Measurements from ENCODE around the gene SLC26A9.

SLC26A9 gene

DNA sequence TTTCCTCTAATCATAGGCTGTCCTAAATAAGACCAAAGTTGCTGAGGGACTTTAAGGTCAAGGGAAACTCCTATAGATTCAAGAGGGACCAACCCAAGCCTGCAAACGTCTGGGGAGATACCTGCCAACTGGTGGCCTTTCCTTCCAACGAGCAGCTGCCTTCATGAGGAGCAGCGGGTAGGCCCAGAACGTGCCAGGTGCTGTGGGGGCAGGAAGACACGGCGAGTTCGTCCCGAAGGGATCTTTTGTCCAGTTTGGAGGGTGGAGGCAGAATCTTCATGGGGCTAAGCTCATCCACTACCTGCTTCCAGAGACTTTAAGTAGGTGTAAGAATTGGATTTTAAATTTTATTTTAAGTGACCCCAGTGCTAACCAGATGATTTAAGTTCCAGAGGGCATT is 26.0 kb upstream of the SLC26A9 start:
- Histone ChIP-seq H3K4me3 (ENCODE audit: low read depth, low read length) (no peak overlapping the region), H3K27ac (ENCODE audit: extremely low read depth, low read depth, low read length) (no peak overlapping the region), H3K9me3 (ENCODE audit: control insufficient read depth, insufficient read depth, low read depth, low read length) (no peaks in the 10 kb centered on the region), H3K36me3 (ENCODE audit: control insufficient read depth in 2 of 2, insufficient read depth in 1 of 2, low read length in 2 of 2) (no peaks in the 10 kb centered on the region), H3K4me1 (ENCODE audit: control insufficient read depth, insufficient read depth, low read length) (no peaks in the 10 kb centered on the region)
- ChIA-PET CTCF (interaction anchor here (3.4 to 4.5 kb wide), 2 partner anchors 9 to 50 kb away, joined by 29 to 39 read pairs; no protein-coding TSS in a partner anchor), POLR2A (no interaction called here)
- no peak for TF ChIP-seq ZSCAN30 (tag by site-specific recombination; IDR thresholded peaks at IDR 0.05)
- TF ChIP-seq KLF7 (tag by site-specific recombination; IDR thresholded peaks at IDR 0.05; ENCODE audit: borderline replicate concordance): no peak
- TF ChIP-seq BCL11B (tag by site-specific recombination; IDR thresholded peaks at IDR 0.05; ENCODE audit: low read depth): no peak

GRCh38 chr1:205967554-205968335 is 24.5 kb upstream of the SLC26A9 start:
- ChIA-PET CTCF (interaction anchor here (0.6 to 3.4 kb wide), 3 partner anchors 10 to 146 kb away, joined by 3 to 29 read pairs (median 3); no protein-coding TSS in a partner anchor), POLR2A (no interaction called here)
- H3K4me1 ChIP-seq (ENCODE audit: control insufficient read depth, insufficient read depth, low read length): no peaks in the 10 kb centered on the region
- TF ChIP-seq, protein P1, sequence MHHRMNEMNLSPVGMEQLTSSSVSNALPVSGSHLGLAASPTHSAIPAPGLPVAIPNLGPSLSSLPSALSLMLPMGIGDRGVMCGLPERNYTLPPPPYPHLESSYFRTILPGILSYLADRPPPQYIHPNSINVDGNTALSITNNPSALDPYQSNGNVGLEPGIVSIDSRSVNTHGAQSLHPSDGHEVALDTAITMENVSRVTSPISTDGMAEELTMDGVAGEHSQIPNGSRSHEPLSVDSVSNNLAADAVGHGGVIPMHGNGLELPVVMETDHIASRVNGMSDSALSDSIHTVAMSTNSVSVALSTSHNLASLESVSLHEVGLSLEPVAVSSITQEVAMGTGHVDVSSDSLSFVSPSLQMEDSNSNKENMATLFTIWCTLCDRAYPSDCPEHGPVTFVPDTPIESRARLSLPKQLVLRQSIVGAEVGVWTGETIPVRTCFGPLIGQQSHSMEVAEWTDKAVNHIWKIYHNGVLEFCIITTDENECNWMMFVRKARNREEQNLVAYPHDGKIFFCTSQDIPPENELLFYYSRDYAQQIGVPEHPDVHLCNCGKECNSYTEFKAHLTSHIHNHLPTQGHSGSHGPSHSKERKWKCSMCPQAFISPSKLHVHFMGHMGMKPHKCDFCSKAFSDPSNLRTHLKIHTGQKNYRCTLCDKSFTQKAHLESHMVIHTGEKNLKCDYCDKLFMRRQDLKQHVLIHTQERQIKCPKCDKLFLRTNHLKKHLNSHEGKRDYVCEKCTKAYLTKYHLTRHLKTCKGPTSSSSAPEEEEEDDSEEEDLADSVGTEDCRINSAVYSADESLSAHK (tag by site-specific recombination; IDR thresholded peaks at IDR 0.05): no peak
- TF ChIP-seq, protein P2, sequence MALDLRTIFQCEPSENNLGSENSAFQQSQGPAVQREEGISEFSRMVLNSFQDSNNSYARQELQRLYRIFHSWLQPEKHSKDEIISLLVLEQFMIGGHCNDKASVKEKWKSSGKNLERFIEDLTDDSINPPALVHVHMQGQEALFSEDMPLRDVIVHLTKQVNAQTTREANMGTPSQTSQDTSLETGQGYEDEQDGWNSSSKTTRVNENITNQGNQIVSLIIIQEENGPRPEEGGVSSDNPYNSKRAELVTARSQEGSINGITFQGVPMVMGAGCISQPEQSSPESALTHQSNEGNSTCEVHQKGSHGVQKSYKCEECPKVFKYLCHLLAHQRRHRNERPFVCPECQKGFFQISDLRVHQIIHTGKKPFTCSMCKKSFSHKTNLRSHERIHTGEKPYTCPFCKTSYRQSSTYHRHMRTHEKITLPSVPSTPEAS (tag by site-specific recombination; IDR thresholded peaks at IDR 0.05): no peak
- TF ChIP-seq GLIS1 (tag by site-specific recombination; IDR thresholded peaks at IDR 0.05): no peak
- TF ChIP-seq ZNF214 (tag by site-specific recombination; IDR thresholded peaks at IDR 0.05; ENCODE audit: borderline replicate concordance): no peak
- TF ChIP-seq, protein P3, sequence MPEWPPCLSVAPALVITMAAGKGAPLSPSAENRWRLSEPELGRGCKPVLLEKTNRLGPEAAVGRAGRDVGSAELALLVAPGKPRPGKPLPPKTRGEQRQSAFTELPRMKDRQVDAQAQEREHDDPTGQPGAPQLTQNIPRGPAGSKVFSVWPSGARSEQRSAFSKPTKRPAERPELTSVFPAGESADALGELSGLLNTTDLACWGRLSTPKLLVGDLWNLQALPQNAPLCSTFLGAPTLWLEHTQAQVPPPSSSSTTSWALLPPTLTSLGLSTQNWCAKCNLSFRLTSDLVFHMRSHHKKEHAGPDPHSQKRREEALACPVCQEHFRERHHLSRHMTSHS (tag by site-specific recombination; IDR thresholded peaks at IDR 0.05): no peak
- TF ChIP-seq ZSCAN23 (tag by site-specific recombination; IDR thresholded peaks at IDR 0.05): no peak
- TF ChIP-seq ZNF664 (tag by site-specific recombination; IDR thresholded peaks at IDR 0.05): no peak
- TF ChIP-seq HOXD13 (CRISPR knock-in tag; IDR thresholded peaks at IDR 0.05; ENCODE audit: borderline replicate concordance): no peak
- TF ChIP-seq ZNF645 (tag by site-specific recombination; IDR thresholded peaks at IDR 0.05): no peak
- TF ChIP-seq, protein P4, sequence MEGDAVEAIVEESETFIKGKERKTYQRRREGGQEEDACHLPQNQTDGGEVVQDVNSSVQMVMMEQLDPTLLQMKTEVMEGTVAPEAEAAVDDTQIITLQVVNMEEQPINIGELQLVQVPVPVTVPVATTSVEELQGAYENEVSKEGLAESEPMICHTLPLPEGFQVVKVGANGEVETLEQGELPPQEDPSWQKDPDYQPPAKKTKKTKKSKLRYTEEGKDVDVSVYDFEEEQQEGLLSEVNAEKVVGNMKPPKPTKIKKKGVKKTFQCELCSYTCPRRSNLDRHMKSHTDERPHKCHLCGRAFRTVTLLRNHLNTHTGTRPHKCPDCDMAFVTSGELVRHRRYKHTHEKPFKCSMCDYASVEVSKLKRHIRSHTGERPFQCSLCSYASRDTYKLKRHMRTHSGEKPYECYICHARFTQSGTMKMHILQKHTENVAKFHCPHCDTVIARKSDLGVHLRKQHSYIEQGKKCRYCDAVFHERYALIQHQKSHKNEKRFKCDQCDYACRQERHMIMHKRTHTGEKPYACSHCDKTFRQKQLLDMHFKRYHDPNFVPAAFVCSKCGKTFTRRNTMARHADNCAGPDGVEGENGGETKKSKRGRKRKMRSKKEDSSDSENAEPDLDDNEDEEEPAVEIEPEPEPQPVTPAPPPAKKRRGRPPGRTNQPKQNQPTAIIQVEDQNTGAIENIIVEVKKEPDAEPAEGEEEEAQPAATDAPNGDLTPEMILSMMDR (tag by site-specific recombination; IDR thresholded peaks at IDR 0.05): no peak
- TF ChIP-seq ZFP37 (tag by site-specific recombination; IDR thresholded peaks at IDR 0.05): no peak
- TF ChIP-seq ZNF596 (tag by site-specific recombination; IDR thresholded peaks at IDR 0.05): no peak
- no peak for TF ChIP-seq KLF16 (tag by site-specific recombination; IDR thresholded peaks at IDR 0.05)
- no peak for TF ChIP-seq HOXA7 (CRISPR knock-in tag; IDR thresholded peaks at IDR 0.05; ENCODE audit: borderline replicate concordance)
- no peak for TF ChIP-seq SP3 (tag by site-specific recombination; IDR thresholded peaks at IDR 0.05)
- TF ChIP-seq, protein P5, sequence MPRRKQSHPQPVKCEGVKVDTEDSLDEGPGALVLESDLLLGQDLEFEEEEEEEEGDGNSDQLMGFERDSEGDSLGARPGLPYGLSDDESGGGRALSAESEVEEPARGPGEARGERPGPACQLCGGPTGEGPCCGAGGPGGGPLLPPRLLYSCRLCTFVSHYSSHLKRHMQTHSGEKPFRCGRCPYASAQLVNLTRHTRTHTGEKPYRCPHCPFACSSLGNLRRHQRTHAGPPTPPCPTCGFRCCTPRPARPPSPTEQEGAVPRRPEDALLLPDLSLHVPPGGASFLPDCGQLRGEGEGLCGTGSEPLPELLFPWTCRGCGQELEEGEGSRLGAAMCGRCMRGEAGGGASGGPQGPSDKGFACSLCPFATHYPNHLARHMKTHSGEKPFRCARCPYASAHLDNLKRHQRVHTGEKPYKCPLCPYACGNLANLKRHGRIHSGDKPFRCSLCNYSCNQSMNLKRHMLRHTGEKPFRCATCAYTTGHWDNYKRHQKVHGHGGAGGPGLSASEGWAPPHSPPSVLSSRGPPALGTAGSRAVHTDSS (tag by site-specific recombination; IDR thresholded peaks at IDR 0.05): no peak
- H3K4me3 ChIP-seq (ENCODE audit: low read depth, low read length): no peak overlapping the region
- H3K27ac ChIP-seq (ENCODE audit: extremely low read depth, low read depth, low read length): no peak overlapping the region
- H3K36me3 ChIP-seq (ENCODE audit: control insufficient read depth in 2 of 2, insufficient read depth in 1 of 2, low read length in 2 of 2): no peaks in the 10 kb centered on the region
- H3K9me3 ChIP-seq (ENCODE audit: control insufficient read depth, insufficient read depth, low read depth, low read length): no peaks in the 10 kb centered on the region
